GM21786 (cell line): ENCODE results near the gene CCDC178.
"Not testable (repeated sequence)": the region's sequence is repeated elsewhere in the genome, so short reads cannot be mapped to it uniquely, and the experiment has no call there.

ENCODE experiments used
- ATAC-seq: cut with Tn5 transposase; IDR thresholded peaks from one replicate; pipeline ENCODE4 v1.9.1; 2021; ENCODE audit not compliant: unreplicated experiment

CCDC178 gene

DNA sequence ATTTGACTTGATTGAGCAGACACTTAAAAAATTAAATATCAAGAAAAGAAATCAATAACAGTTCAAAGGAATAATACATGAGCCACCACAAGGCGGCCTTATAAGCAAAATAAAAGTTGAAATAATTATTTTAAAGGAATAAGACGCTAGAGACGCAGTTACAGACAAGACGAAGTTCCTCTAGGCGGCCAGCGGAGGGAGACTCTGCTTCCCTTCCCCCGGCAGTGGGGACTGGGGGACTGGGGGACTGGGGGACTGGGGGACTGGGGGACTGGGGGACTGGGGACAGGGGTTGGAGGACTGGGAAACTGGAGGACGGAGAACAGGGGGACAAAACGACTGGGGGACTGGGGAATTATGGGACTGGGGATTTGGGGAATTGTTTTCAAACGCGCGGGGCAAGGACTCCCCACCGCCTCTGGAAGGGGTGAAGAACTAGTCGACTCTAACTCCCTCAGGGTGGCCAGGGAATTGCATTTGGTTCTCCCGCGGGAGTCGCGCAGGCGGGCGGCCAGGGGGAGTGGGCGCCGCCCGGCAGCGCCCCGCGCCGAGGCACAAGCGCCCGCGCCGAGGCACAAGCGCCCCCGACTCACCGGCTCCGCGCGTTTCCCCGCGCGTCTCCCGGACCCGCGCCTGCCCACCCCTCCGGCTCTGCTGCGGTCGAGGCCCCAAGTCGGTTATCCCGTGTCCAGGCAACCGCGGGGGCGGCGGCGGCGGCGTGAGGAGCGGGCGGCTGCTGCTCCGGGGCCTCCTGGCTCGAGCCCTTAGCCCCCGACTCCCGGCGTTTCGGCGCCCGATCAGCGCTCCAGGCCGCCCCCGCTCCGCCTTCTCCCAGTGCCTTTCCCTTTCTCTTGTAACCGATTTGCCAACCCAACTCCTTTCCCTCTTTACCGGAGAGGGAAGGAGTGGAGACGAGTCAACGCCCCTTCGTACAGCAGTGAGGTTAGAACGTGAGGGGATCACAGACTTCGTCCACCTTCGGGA, at the start of gene CCDC178:
CCDC178 (minus strand) TSS at position 662 of the 984 bp plus-strand sequence. CDS start 28,633 bp downstream, outside the sequence.
- ATAC-seq, result no peak

DNA sequence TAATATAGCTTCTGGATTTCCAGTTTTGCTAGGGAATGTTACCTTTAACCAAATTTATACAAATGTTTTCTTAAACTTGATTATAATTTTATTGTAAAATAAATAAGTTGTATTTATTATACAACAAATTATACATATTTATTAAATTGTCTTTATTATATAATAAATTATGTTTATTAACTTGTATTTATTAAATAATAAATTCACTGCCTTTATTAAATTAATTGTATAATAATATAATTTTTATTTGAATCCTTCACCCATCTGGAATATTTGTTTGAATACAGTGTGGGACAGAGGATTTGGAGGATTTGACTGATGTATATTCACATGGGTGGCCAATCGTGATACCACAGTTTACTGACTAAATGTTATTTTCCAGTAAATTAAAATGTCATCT, 43.4 kb upstream of the CCDC178 start:
- ATAC-seq, result no peak

DNA sequence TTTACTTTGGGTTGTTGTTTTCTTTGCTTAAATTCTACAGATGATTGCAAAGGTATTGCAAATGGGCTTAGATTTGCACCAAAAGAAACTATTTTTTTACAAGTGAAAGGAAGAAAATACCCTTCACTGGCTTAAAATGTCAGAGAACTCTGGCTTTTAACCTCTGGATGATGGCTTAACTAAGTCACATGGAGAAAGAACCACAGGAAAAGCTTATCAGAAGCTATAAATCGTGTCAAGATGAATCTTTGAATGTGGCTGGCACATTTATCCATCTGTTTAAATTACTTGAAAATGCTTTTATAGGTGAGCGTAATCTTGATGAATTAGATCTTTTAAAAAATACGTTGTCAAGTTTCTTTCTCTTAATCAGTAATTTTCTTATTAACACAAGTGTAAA, 32.0 kb upstream of the CCDC178 start:
- ATAC-seq, result no peak

DNA sequence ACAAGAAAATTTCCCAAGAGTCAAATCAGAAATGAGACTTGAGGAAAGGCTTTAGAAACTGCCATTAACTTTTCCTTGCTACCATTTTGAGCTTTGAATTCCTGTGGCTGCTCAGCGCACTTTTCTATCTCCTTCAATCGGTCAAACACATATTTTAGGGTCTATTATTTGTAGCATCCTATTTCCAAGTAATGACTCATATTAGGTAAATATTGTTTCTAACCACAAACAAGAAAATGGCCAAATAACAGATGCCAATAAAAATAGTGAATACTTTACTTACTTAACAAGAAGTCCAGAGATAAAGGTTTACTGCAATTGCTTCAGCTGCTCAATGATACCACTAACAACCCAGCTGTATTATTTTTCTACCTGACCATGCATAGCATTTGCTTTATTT, 29.7 kb upstream of the CCDC178 start:
- no peak for ATAC-seq

GRCh38 chr18:33469699-33470098, 29.2 kb upstream of the CCDC178 start:
- ATAC-seq, result no peak

DNA sequence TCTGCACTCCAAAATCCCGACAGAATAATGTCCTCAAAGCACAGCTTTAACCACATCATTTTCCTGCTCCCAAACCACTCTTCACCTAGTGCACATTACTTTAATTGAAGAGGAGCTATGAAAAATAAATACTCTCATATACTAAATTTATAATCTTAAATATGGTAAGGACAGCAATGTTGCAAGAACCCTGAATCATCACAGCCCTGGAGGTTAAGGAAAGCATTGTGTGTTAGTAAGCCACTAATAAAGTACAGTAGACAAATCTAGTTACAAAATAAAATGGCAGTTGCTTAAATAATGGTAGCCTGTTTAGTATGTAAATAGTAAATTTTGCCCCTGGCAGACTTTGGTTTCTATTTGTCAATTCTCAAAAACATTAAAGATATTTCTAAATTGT, 27.0 kb upstream of the CCDC178 start:
- no peak for ATAC-seq

DNA sequence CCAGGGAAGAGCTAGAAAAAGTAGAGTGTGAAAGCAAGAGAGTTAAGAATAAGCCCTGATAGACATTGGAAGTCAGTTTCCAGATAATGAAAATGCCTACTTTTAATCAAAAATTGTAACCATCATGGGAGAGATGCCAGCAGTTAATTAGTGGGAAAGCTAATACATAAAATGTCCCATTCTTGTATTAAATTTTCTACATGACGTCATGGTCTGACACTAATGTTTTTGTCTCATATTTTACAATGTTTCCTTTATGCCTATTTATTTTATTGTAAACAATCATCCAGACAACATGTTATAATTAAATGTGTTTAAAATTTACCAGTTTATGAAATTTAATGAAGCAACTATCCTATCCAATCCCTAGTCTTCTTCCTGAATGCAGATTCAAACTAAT, 26.3 kb upstream of the CCDC178 start:
- no peak for ATAC-seq

DNA sequence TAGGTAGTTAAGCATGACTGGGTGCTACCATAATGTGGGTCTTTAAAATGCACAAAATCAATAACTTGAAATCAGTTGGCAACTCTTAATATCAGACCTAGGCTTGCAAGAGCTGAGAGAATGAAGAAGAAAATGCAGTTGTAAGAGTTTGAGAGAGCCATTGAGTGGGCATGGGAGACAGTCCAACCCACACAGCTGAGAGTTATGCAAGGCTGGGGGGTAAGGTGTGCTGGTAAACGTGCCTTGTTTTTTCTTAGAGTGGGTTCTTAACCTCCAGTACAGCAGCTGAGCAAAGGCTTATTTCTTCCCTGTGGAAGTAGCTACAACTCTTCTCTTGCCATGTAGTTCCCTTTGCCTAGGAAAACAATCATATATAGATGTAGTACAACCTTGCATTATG, 20.2 kb upstream of the CCDC178 start:
- ATAC-seq, result no peak

DNA sequence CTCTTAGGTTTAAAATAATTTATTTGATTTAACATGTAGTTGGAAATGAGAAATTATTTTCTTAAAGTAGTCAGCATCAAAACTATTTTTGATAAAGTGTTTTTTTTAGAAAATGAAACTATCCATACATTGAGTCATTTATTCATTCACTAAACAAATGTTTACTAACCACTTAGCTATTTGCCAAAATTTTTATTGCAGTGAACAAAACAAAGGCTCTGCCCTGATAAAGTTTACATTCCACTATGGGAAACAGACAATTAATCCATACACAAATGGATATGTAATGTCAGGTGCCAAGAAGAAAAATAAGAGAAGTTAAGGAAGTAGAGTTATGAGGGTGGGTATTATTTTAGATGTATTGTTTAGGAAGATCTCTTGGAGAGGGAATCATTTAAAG, 19.1 kb upstream of the CCDC178 start:
- ATAC-seq, result no peak

DNA sequence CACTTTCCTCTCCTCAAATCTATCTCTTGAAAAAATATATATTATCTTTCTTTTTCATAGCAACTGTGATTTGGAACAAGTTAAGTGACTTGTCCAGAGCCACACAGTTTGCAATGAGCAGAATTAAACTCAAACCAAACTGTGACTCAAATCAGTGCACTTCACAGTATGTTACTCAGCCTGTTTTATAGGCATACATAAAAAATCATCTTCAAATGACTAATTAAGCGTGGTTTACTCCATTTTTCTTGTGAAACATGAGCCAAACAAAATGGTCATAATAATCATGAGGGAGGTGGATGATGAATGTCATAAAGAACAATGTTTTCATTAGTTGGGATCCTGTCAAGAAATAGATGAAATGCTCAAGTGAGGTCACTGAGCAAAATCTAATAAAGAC, 6.1 kb upstream of the CCDC178 start:
- ATAC-seq, result no peak

- no peak for ATAC-seq
Measured at GRCh38 chr18:33444709-33445108, 4.2 kb upstream of the CCDC178 start.

GRCh38 chr18:33432857-33433256, 7.7 kb downstream of the CCDC178 start:
- no peak for ATAC-seq

DNA sequence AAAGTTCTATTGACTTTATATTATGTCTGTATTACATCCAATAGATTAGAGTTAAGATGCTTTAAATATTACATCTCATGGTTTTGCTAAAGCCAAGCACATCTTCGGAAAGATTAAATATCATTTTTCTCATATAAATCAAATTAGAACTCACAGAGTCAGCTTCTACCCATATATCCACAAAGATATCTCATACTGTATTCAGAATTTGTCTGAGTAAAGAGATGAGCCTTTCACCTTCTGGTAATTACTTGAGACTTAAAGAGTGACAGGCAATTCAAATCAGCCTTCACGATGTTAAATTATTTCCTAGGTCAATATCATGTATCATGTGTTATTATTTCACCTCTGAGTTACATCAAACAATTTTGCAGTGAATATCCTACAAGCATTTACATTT, 13.0 kb downstream of the CCDC178 start:
- ATAC-seq, result no peak

- ATAC-seq, result no peak
Measured at GRCh38 chr18:33424266-33424946, 16.1 kb downstream of the CCDC178 start.

DNA sequence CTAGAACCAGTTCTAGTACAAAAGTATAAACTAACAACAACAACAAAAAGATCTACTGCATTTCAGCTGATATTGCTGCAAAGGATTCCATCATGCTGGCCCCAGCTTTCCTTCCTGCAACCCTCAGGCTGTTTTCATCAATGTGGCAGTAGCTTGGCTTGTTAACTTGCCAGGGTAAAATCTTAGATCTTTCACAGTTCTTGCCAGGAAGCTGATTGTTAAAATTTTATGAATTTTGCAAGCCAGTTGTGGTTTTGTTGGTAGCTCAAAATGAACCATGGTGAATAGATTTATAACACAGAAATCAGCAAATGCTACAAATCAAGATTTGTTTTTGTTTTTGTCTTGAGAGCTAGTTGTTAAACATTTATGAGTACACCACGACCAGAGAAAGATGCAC, 19.3 kb downstream of the CCDC178 start:
- ATAC-seq, result no peak

- no peak for ATAC-seq
Measured at GRCh38 chr18:33404244-33404873, 36.2 kb downstream of the CCDC178 start.

DNA sequence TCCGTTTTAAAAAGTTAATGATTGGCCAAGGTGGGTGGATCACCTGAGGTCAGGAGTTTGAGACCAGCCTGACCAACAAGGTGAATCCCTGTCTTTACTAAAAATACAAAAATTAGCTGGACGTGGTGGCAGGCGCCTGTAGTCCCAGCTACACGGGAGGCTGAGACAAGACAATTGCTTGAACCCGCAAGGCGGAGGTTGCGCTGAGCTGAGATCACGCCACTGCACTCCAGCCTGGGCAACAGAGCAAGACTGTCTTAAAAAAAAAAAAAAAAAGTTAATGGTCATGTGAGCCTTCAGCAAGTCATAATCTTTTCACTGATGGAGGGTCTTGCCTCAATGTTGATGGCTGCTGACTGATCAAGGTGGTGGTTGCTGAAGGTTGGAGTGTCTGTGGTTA, 41.6 kb downstream of the CCDC178 start:
- ATAC-seq, result not testable (repeated sequence)

- ATAC-seq, result no peak
Measured at GRCh38 chr18:33375829-33376228, 64.7 kb downstream of the CCDC178 start.

DNA sequence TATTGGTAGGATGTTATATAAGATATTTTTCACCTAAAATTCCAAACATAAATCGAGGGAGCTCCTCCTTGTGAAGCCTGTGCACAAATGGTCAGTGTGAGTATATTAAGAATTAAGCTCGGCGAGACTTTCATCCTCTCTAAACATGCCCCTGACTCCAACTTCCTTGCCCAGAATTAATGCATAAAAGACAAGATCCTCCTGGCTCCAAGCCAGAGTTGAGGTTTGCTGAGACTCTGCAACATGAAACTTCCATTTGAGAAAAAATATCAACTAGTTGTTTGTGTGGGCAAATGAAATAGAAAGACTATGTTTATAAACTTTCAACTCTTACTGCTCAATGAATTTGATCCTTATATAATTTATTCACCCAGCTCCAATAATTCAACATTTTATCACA, 68.1 kb downstream of the CCDC178 start:
- no peak for ATAC-seq

- no peak for ATAC-seq
Measured at GRCh38 chr18:33369711-33370449, 70.6 kb downstream of the CCDC178 start.

DNA sequence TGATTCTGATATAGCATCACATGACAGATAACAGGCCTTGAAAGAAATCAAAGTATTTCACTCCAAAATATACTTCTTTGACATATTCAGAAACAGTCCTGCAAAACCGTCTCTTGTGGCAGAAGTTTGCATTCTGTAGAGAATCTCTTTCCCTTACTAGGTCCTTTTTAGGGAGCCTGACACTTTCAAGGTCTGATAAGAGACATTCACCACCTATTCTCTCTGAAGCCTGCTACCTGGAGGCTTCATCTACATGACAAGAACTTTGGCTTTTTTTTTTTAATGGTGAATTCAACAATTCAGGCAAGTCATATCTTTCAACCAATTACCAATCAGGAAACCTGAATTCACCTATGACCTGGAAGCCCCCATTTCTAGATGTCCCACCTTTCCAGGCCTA, 83.8 kb downstream of the CCDC178 start:
- no peak for ATAC-seq
